WTC11 (cell line): ENCODE measurements around the gene TOMM40L. TPM values are rescaled to one million over a fixed set of nuclear protein-coding genes. Genes with fewer than 3 reads are reported as not detected.

Source experiments
- CBFB ChIP-seq: sonication (generic); formaldehyde crosslinking; IDR thresholded peaks from 2 replicates; pipeline ENCODE4 v1.8.1; 2022; ENCODE audit warnings: mild to moderate bottlenecking, low read depth, missing genetic modification reagents
- CREB1 ChIP-seq: sonication (generic); formaldehyde crosslinking; IDR thresholded peaks from 2 replicates; pipeline ENCODE4 v1.8.0; 2023; ENCODE audit warnings: mild to moderate bottlenecking, missing genetic modification reagents
- CREM ChIP-seq: sonication (generic); formaldehyde crosslinking; IDR thresholded peaks from 2 replicates; pipeline ENCODE4 v1.8.1; 2022; ENCODE audit warnings: mild to moderate bottlenecking, missing genetic modification reagents, moderate library complexity
- EMX1 ChIP-seq: fragments of 250-450 bp; sonication (Bioruptor Pico); IDR thresholded peaks from 2 replicates; pipeline ENCODE4 v1.8.0; 2021; ENCODE audit warnings: mild to moderate bottlenecking
- HMGA2 ChIP-seq: fragments of 250-450 bp; sonication (Bioruptor Pico); IDR thresholded peaks from 2 replicates; pipeline ENCODE4 v1.4.0; 2021; ENCODE audit warnings: mild to moderate bottlenecking, moderate library complexity
- JAZF1 ChIP-seq: fragments of 250-450 bp; sonication (Bioruptor Pico); IDR thresholded peaks from 2 replicates; pipeline ENCODE4 v1.9.0; 2021; ENCODE audit warnings: moderate library complexity, mild to moderate bottlenecking, inconsistent platforms
- MYBL2 ChIP-seq: sonication (generic); formaldehyde crosslinking; IDR thresholded peaks from 2 replicates; pipeline ENCODE4 v1.8.1; 2023; ENCODE audit warnings: mild to moderate bottlenecking, moderate library complexity, missing genetic modification reagents
- NFYB ChIP-seq: sonication (generic); formaldehyde crosslinking; conservative IDR thresholded peaks from 2 replicates; pipeline ENCODE4 v1.8.0; 2022; ENCODE audit warnings: low read depth, missing genetic modification reagents
- PRRX2 ChIP-seq: fragments of 250-450 bp; sonication (Bioruptor Pico); IDR thresholded peaks from 2 replicates; pipeline ENCODE4 v1.8.0; 2021; ENCODE audit warnings: mild to moderate bottlenecking
- SMAD3 ChIP-seq: sonication (generic); formaldehyde crosslinking; IDR thresholded peaks from 2 replicates; pipeline ENCODE4 v1.8.0; 2022; ENCODE audit warnings: missing genetic modification reagents, mild to moderate bottlenecking, borderline replicate concordance
- TEAD1 ChIP-seq: sonication (generic); formaldehyde crosslinking; IDR thresholded peaks from 2 replicates; pipeline ENCODE4 v1.8.0; 2022; ENCODE audit warnings: mild to moderate bottlenecking, missing genetic modification reagents
- ZNF138 ChIP-seq: sonication (generic); formaldehyde crosslinking; conservative IDR thresholded peaks from 2 replicates; pipeline ENCODE4 v1.8.1; 2022; ENCODE audit warnings: mild to moderate bottlenecking, moderate library complexity, missing genetic modification reagents
- ZNF423 ChIP-seq: fragments of 250-450 bp; sonication (Bioruptor Pico); IDR thresholded peaks from 2 replicates; pipeline ENCODE4 v2.1.2; 2022; ENCODE audit warnings: mild to moderate bottlenecking, moderate library complexity
- total RNA-seq: library from RNA; stranded (reverse); gene quantifications from 3 replicates; pipeline ENCODE4 v1.2.3, GENCODE V29; 2021
- TF ChIP-seq, protein P1 (sequence below): sonication (generic); formaldehyde crosslinking; IDR thresholded peaks from 2 replicates; pipeline ENCODE4 v1.8.1; 2023; ENCODE audit warnings: mild to moderate bottlenecking, missing genetic modification reagents, moderate library complexity
- TF ChIP-seq, protein P2 (sequence below): fragments of 250-450 bp; sonication (Bioruptor Pico); IDR thresholded peaks from 2 replicates; pipeline ENCODE4 v1.9.0; 2021; ENCODE audit warnings: mild to moderate bottlenecking
- TF ChIP-seq, protein P3 (sequence below): sonication (generic); formaldehyde crosslinking; IDR thresholded peaks from 2 replicates; pipeline ENCODE4 v1.8.0; 2022; ENCODE audit warnings: mild to moderate bottlenecking, missing genetic modification reagents
- TF ChIP-seq, protein P4 (sequence below): sonication (generic); formaldehyde crosslinking; conservative IDR thresholded peaks from 2 replicates; pipeline ENCODE4 v1.8.1; 2023; ENCODE audit warnings: mild to moderate bottlenecking, low read depth, missing genetic modification reagents, moderate library complexity
- TF ChIP-seq, protein P5 (sequence below): sonication (generic); formaldehyde crosslinking; IDR thresholded peaks from 2 replicates; pipeline ENCODE4 v1.8.1; 2022; ENCODE audit warnings: mild to moderate bottlenecking, missing genetic modification reagents, moderate library complexity, borderline replicate concordance
- TF ChIP-seq, protein P6 (sequence below): sonication (generic); formaldehyde crosslinking; IDR thresholded peaks from 2 replicates; pipeline ENCODE4 v1.8.0; 2022; ENCODE audit warnings: mild to moderate bottlenecking, missing genetic modification reagents
- TF ChIP-seq, protein P7 (sequence below): sonication (generic); formaldehyde crosslinking; IDR thresholded peaks from 2 replicates; pipeline ENCODE4 v1.8.1; 2022; ENCODE audit warnings: mild to moderate bottlenecking, moderate library complexity, missing genetic modification reagents

Gene TOMM40L
- total RNA-seq, 1 experiment from 2014 or later, result 16.9 TPM

DNA sequence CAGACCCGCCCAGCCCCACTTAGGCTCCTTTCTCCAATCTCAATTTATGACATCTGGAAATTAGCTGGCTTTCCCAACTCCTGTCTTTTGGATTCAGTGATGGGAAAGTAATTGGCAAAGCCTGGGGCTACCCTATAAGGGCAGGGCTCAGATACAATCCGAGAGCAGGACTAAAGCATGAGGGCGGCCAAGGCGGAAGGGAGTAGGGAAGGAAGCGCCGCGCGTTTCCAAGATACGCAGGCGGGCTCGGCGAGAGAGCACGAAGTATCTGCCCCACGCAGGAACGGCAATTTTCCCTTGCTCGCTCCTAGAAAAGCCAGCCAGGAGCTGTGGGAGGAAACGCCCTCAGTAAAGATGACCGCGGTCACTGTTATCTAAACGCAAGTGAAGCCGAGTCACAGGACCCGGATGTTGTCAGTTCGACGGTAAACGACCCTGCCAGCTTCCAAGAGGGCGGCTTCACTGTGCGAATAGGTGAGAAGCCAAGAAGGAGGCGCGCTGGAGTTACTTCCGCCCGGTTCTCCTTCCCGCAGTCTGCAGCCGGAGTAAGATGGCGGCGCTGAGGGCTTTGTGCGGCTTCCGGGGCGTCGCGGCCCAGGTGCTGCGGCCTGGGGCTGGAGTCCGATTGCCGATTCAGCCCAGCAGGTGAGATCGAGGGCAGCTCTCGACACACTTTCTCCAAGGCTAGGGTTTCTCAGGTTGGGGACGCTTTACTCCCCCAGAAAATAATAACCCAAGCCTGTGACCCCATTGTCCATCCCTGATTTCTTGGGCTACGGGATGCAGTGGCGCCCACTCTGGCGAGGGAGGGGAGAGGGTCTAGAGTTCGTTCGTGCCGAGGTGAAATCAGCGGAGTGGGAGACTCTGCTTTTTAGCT, 23.8 kb upstream of the TOMM40L start, which contains the start of gene NDUFS2 (continued):
- TF ChIP-seq, protein P1, sequence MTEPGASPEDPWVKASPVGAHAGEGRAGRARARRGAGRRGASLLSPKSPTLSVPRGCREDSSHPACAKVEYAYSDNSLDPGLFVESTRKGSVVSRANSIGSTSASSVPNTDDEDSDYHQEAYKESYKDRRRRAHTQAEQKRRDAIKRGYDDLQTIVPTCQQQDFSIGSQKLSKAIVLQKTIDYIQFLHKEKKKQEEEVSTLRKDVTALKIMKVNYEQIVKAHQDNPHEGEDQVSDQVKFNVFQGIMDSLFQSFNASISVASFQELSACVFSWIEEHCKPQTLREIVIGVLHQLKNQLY (CRISPR knock-in tag), result no peak
- peak; percentile 51; the same call in 1 of the 2 replicates for TF ChIP-seq CREM (CRISPR knock-in tag)
- TF ChIP-seq, protein P2, sequence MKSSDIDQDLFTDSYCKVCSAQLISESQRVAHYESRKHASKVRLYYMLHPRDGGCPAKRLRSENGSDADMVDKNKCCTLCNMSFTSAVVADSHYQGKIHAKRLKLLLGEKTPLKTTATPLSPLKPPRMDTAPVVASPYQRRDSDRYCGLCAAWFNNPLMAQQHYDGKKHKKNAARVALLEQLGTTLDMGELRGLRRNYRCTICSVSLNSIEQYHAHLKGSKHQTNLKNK (CRISPR knock-in tag), result no peak
- TF ChIP-seq CBFB, result no peak
- TF ChIP-seq JAZF1, result no peak
- TF ChIP-seq MYBL2 (CRISPR knock-in tag), result peak; percentile 75; the same call in 1 of the 2 replicates
- TF ChIP-seq, protein P3, sequence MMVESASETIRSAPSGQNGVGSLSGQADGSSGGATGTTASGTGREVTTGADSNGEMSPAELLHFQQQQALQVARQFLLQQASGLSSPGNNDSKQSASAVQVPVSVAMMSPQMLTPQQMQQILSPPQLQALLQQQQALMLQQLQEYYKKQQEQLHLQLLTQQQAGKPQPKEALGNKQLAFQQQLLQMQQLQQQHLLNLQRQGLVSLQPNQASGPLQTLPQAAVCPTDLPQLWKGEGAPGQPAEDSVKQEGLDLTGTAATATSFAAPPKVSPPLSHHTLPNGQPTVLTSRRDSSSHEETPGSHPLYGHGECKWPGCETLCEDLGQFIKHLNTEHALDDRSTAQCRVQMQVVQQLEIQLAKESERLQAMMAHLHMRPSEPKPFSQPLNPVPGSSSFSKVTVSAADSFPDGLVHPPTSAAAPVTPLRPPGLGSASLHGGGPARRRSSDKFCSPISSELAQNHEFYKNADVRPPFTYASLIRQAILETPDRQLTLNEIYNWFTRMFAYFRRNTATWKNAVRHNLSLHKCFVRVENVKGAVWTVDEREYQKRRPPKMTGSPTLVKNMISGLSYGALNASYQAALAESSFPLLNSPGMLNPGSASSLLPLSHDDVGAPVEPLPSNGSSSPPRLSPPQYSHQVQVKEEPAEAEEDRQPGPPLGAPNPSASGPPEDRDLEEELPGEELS, result peak; percentile 62; the same call in 1 of the 2 replicates
- no peak for TF ChIP-seq HMGA2 (CRISPR knock-in tag)
- TF ChIP-seq EMX1 (CRISPR knock-in tag), result no peak
- no peak for TF ChIP-seq PRRX2
- no peak for TF ChIP-seq ZNF423 (CRISPR knock-in tag)
- TF ChIP-seq ZNF138 (CRISPR knock-in tag), result no peak
- TF ChIP-seq SMAD3 (CRISPR knock-in tag), result 0 out of 2 replicates have a peak, but pooled peaks have one; percentile 52
- 0 out of 2 replicates have a peak, but pooled peaks have one; percentile 44 for TF ChIP-seq CREB1
- TF ChIP-seq, protein P4, sequence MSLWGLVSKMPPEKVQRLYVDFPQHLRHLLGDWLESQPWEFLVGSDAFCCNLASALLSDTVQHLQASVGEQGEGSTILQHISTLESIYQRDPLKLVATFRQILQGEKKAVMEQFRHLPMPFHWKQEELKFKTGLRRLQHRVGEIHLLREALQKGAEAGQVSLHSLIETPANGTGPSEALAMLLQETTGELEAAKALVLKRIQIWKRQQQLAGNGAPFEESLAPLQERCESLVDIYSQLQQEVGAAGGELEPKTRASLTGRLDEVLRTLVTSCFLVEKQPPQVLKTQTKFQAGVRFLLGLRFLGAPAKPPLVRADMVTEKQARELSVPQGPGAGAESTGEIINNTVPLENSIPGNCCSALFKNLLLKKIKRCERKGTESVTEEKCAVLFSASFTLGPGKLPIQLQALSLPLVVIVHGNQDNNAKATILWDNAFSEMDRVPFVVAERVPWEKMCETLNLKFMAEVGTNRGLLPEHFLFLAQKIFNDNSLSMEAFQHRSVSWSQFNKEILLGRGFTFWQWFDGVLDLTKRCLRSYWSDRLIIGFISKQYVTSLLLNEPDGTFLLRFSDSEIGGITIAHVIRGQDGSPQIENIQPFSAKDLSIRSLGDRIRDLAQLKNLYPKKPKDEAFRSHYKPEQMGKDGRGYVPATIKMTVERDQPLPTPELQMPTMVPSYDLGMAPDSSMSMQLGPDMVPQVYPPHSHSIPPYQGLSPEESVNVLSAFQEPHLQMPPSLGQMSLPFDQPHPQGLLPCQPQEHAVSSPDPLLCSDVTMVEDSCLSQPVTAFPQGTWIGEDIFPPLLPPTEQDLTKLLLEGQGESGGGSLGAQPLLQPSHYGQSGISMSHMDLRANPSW (CRISPR knock-in tag), result no peak
- TF ChIP-seq TEAD1 (CRISPR knock-in tag), result peak; percentile 82
- TF ChIP-seq, protein P5, sequence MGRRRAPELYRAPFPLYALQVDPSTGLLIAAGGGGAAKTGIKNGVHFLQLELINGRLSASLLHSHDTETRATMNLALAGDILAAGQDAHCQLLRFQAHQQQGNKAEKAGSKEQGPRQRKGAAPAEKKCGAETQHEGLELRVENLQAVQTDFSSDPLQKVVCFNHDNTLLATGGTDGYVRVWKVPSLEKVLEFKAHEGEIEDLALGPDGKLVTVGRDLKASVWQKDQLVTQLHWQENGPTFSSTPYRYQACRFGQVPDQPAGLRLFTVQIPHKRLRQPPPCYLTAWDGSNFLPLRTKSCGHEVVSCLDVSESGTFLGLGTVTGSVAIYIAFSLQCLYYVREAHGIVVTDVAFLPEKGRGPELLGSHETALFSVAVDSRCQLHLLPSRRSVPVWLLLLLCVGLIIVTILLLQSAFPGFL (CRISPR knock-in tag), result no peak
- TF ChIP-seq, protein P6, sequence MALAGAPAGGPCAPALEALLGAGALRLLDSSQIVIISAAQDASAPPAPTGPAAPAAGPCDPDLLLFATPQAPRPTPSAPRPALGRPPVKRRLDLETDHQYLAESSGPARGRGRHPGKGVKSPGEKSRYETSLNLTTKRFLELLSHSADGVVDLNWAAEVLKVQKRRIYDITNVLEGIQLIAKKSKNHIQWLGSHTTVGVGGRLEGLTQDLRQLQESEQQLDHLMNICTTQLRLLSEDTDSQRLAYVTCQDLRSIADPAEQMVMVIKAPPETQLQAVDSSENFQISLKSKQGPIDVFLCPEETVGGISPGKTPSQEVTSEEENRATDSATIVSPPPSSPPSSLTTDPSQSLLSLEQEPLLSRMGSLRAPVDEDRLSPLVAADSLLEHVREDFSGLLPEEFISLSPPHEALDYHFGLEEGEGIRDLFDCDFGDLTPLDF (CRISPR knock-in tag), result no peak
- TF ChIP-seq, protein P7, sequence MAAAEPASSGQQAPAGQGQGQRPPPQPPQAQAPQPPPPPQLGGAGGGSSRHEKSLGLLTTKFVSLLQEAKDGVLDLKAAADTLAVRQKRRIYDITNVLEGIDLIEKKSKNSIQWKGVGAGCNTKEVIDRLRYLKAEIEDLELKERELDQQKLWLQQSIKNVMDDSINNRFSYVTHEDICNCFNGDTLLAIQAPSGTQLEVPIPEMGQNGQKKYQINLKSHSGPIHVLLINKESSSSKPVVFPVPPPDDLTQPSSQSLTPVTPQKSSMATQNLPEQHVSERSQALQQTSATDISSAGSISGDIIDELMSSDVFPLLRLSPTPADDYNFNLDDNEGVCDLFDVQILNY (CRISPR knock-in tag), result peak; percentile 66; the same call in 1 of the 2 replicates
- no peak for TF ChIP-seq NFYB (CRISPR knock-in tag)
